ENCODE data around the gene GTF3C5. TPM values are rescaled to one million over a fixed set of nuclear protein-coding genes. Genes with fewer than 3 reads are reported as not detected.

GTF3C5 gene
- total and polyA plus RNA-seq, 9 of the 15 experiments (the other 6 are each of a cell fraction or from before 2014, with no cell fraction given), result 3.8 to 118 (median 83.7) TPM

GRCh38 chr9:132994410-132995120 is 36.2 kb upstream of the GTF3C5 start (continued):
- TF ChIP-seq RBM14 (IDR thresholded peaks at IDR 0.05; ENCODE audit: borderline replicate concordance, insufficient read depth, low read depth, low read length) (no peak), JUN (IDR thresholded peaks at IDR 0.05; ENCODE audit: borderline replicate concordance, low read depth, low read length) (peak; percentile 63; the same call in 1 of the 2 replicates), JUN (CRISPR knock-in tag; IDR thresholded peaks at IDR 0.05; ENCODE audit: borderline replicate concordance) (0 out of 2 replicates have a peak, but pooled peaks have one; percentile 25), ZNF584 (CRISPR knock-in tag; IDR thresholded peaks at IDR 0.05; ENCODE audit: low read depth) (no peak), CUX1 (CRISPR knock-in tag; IDR thresholded peaks at IDR 0.05) (no peak), KAT7 (CRISPR knock-in tag; IDR thresholded peaks at IDR 0.05; ENCODE audit: borderline replicate concordance) (no peak; the same call in 1 of the 2 replicates), ZNF518B (CRISPR knock-in tag; IDR thresholded peaks at IDR 0.05) (no peak), ELF1 (tag; IDR thresholded peaks at IDR 0.05) (no peak), ZNF511 (CRISPR knock-in tag; IDR thresholded peaks at IDR 0.05) (no peak), HDAC2 (IDR thresholded peaks at IDR 0.05) (peak; percentile 96), MAZ (CRISPR knock-in tag; conservative IDR thresholded peaks at IDR 0.05 in 1 of 2, IDR thresholded peaks at IDR 0.05 in 1 of 2) (peak; percentile 95 to 97), ZNF347 (CRISPR knock-in tag; IDR thresholded peaks at IDR 0.05; ENCODE audit: low read depth) (no peak), CBX2 (IDR thresholded peaks at IDR 0.05; ENCODE audit: insufficient read depth, low read length, poor library complexity, severe bottlenecking) (no peak), ZNF77 (CRISPR knock-in tag; IDR thresholded peaks at IDR 0.05) (no peak), MCM5 (IDR thresholded peaks at IDR 0.05; ENCODE audit: low read depth) (no peak)
